Anterior cingulate cortex (tissue), 58 donors: ENCODE data around the gene UNCX.
"Not testable (repeated sequence)": the region's sequence is repeated elsewhere in the genome, so short reads cannot be mapped to it uniquely, and the experiment has no call there.

Source experiments
- DNase-seq, 58 donors: peaks; one replicate each; lab custom pipeline; 2025; lab: John Stamatoyannopoulos, UW

Gene UNCX

GRCh38 chr7:1254281-1255079, 21.8 kb downstream of the UNCX start:
- no peak for DNase-seq

DNA sequence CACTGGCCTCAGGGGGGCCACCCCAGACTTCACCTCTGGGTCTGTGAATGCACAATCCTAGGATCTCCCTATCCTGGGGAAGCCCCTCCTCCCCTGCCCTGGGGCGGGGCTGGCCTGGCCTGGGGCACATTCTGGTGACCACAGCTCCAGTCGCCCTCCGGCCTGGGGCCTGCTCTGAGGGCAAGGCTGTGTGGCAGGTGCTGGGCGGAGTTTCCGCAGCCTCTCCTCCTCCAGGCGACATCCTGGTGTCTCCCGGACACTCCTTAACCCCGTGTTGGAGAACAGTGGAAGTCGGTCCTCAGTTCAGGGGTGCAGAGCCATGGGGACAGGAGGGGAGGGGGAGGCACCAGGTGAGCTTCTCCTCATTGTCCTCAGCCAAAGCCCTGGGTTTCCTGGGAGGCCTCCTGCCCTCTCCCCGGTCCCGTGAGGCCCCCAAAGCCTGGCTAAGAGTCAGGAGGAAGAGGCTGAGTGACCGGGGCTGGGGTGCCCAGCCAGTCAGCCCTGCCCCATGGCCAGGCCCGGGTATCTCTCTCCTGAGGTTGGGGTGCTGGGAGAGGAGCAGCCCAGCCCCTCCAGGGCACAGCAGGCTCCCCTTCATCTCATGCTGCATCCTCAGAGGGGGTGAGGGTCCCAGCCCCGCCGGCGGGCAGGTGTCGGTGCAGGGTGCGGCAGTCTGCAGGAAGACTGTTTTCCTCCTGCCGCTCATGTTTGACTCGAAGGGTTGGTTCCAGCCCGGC, 22.6 kb downstream of the UNCX start:
- DNase-seq, result no peak

DNA sequence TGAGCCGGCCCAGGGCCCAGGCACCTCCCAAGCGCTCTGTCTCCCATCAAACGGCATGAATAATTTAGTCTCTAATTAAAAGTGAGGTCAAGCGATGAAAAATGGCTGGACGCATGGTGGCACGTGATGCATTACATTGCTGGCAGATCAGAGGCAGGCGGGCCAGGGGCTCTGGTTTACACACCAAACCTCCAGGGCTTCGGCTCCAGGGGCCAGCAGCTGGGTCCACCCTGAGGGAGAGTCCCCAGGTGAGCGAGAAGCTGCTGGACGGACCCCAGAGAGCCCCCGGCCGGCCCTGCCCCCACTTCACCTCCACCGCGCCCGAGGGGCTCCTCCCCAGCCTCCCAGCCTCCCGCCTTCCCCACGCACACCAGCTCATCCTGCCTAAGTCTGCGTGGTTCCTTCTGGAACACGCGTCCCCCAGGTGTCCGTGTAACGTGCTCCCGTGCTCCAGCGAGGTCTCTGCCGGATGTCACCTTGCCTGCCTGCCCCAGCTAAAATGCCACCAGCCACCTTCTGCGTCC, 23.2 kb downstream of the UNCX start:
- no peak for DNase-seq

GRCh38 chr7:1256621-1257020, 23.9 kb downstream of the UNCX start:
- DNase-seq, result no peak

DNA sequence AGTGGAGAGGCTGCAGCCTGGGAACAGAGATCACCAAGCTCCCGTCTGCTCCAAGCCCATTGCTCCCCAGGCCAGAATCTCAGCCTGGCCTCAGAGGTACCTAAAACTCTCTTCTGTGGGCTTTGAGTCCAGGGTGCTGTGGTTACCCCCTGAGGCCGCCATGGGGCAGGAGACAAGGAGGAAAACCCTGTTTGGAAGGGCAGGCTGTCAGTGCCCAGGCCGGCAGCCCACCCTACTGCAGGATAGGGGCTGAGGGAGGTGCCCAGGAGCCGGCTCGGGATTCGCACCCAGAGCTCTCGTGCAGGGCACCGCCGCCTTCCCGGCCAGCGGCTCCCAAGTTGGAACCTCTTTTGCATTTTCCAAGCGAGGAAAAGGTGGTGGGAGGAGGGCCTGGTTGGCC, 24.5 kb downstream of the UNCX start:
- DNase-seq, result no peak

DNA sequence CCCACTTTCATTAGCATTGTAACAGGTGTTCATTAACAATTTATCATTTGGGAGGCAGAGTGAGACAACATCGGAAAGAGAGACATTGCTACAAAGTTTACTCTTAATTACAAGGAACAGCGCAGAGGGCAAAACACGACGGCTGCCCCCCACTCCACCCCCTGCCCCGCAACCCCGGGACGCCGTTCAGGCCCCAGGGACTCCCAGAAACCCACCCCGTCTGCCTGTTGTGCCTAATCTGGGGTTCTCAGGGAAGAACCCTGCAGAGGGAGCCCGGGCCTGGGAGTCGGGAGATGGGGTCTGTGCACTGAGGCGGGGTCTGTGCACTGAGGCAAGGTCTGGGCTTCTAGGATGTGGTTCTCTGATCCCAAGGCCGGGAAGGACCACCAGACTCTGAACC, 25.2 kb downstream of the UNCX start:
- DNase-seq, result no peak

- no peak for DNase-seq
Measured at GRCh38 chr7:1259621-1260243, 27.1 kb downstream of the UNCX start.

DNA sequence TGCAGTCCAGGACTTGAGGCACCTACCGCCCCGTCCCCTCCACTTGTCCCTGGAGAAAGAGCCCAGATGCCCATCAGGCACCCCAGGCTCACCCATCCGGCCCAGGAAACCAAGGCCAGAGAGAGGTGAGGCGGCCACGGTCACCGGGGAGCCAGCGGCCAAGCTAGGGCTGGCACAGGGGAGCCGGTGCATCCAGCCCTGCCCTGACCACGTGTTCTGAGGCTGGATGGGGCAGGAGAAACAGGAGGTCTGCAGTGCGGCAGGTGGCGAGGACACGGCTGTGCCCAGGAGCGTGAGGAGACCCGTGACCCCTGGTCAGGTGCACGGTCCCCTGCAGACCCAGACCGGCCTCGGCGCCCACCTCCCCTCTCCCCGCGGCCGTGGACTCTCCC, 27.6 kb downstream of the UNCX start:
- DNase-seq, result no peak

GRCh38 chr7:1261036-1261435, 28.4 kb downstream of the UNCX start:
- DNase-seq, result not testable (repeated sequence)

DNA sequence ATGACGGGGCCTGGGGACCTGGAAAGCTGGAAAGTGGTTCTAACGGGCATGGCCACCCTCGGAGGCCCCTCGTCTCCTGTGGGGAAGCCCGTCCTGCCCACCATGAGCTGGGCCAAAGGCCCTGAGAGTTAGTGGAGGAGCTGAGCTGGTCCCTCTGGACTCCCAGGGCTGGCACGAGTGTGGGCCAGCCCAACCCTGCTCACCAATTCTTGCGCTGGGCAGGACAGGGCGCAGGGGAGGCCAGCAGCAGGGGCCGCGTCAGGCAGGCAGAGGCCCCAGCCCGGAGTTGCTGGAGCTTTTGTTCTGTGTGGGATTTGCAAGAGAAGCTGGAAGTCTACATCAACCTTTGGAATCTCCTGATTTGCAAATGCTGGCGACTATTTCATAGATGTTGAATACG, 29.8 kb downstream of the UNCX start:
- DNase-seq, result no peak

DNA sequence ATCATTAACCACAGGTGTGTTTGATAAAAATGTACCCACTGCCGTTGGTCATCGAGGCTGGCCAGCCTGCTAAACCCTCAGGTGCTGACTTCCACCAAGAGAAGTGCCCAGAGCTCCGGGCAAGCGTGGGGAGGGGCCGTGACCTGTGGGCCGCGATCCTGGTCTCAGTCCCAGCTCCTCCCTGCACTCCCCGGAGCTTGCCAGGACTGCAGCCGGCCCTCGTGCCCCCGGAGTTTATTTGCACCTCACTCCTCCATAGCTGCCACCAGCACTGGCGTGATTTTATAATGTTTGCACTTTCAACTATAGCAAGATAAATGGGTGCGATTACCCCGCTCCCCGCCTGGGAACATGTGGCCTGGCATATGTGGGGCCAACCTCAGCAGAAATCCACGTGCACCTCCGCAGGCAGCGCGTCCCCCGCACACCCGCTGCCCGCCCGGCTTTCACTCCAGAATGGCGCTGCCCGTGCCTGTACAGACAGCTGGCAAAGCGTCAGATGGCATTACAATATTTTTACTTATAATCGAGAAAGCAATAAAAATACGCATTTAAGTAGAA, 30.8 kb downstream of the UNCX start:
- DNase-seq, result no peak

DNA sequence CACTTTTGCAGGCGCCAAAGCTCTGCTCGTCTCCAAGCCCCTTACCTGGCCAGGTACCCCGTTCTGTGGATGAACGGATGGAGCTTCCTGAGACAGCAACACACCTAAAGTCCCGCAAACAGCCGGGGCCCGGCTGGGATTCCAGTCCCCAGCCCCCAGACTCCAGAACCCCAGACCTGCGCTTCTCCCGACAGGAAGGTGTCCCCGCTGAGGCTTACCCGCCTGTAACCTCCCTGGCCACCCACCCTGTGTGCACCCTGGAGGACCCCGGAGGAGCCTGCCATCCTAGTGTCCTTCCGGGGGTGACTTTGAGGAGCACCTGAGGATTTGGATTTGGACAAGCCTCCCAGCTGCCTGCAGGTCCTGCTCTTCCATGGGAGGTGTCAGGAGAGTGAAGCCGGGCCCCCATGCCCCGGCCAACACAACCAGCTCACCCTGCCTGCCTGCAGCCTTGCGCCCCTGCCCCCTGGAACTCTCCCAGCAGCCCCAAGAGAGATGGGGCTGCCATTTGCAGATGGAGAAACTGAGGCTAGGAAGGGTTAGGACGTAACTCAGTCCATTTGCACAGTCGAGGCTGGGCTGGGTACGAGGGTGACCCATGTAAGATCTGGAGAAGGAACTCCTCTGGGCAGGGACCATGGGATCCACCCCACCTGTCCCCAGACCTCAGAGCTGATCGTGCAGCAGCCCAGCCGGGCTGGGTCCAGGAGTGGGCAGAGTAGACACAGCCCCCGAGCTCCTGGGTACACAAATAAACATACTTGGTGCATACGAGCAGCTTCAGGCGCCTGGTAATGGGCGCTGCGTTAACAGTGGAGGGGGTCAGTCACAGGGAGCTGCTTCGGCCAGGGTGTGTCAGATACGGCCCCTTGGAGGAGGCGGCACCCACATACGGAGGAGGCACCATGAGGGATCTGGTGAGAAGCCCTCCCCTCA, 31.9 kb downstream of the UNCX start:
- DNase-seq, result no peak

DNA sequence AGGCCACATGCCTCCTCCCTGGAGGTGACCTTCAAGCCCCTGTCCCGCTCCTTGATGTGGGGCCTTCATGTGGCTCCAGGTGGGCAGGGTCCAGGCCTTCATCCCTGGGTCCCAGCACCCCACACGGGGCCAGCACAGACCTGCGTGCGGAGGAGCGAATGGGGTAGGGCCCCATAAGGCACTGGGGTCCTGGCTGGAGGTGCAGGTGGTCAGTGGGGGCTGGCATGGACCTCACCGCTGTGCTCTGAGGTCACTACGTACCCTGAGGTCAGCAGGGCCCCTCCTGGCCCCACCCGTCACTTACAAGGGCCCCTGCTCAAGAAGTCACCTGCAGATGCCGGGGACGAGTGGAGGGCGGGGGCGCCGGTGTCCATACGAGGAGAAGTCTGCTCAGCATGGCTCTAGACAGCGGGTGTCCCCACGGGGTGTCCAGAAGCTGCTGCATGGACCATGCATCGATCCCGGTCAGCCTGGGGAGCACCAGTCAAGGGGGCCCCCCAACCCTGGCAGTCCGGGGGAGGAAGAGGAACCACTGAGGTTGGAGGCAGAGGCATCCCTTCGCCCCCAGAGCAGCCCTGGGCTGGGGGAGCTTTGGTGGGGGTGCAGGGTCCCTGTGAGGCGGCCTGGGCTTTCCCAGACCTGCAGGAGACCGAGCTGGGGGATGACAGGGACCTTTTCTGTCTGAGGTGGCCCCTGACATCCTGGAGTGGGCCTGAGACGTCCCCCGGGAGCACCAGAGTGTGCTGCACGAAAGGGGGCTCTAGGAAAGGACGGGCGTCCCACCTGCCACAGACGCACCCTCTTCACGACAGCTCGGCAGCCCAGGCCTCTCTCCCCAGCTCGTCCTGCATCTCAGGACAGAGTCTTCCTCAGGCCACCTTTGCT, 34.6 kb downstream of the UNCX start:
- DNase-seq, result no peak

DNA sequence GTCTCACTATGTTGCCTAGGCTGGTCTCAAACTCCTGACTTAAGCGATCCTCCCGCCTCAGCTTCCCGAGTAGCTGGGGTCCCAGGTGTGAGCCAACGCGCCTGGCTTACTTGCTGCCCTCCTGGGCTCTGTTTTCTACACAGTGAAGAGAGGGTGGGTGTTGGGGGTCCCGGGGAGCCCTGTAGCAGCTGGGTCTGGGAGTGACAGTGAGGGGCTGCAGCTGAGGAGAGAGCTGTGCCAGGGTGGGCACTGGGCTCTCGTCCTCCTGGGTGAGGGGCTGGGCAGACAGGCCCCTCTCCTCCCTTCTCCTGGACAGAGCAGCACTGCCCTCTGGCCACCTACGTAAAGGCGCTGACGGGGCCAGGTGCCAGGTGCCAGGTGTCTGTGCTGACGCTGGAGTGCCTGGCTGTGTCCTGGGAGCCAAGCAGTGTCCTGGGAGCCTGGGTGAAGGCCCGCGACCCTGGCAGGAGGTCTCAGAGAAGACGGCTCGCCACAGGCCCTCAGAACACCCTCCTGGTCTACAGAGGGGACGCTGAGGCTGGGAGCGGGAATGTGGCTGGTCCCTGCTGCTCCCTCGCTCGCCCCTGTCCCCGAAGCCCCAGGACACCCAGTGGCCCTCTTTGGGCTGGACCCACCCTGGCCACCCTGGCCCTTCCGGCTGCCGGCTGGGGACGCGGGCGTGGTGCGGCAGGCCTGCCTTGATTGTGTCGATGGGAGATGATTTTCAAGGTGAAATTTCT, 35.6 kb downstream of the UNCX start:
- no peak for DNase-seq

DNA sequence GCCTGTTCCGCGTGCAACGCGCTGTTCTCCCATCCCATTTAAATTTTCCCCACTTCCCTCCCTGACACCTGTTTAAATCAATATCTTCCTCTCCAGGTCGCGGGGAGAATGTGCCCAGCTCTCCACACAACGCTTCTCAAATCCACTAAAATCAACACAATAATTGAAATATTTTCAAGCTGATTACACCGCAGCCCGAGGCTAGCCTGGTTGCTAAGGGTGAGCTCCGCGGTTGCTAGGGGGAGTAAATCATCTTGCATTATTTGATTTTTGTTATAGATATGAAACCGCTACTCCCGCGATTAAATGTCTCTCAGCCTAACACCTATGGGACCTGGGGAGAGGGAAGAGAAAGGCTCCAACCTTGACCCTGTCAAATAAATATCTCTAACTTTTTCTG, 36.2 kb downstream of the UNCX start:
- no peak for DNase-seq

DNA sequence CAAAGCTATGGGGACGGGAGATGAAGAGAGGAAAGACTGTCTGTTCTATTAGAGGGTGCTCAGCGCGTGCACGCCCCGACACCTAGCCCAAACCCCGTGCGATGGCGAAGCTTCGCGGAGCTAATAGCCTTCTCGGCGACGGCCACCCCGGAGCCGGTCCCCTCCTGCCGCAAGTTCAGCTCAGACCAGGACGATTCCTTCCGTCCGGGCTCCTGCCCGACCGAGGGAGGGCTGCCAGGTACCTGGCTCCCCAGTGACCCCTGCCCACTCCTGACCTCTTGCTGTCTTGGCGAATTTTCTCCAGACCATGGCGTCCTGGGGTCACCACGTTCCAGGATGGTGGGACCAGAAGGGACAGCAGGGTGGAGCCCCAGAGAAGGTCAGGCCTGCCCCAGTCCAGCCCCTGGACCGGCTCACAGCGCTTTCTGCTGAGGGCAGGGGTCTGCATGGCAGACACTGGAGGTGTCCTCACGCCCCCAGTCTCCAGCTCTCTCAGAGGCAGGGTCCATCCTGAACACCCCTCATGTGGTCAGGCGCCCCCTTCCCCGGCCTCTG, 36.7 kb downstream of the UNCX start:
- no peak for DNase-seq

GRCh38 chr7:1270181-1270580, 37.5 kb downstream of the UNCX start:
- DNase-seq, result no peak

DNA sequence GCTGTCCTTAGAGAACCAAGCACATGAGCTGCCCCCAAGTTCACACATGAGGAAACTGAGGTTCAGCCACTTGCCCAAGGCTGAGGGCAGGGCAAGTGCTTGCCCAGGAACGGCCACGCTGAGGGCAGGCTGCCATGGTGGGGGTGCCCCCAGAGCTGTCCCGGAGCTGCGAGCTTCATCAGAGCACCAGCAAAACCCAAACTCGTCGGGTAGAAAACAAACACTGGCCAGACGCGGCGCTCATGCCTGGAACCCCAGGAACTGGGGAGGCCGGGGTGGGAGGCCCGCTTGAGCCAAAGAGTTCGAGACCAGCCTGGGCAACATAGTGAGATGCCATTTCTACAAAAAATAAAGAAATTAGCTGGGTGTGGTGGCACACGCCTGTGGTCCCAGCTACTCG, 38.4 kb downstream of the UNCX start:
- no peak for DNase-seq
